HG02852 (cell line): ENCODE results near the gene CDC73.
"Not testable (repeated sequence)": the region's sequence is repeated elsewhere in the genome, so short reads cannot be mapped to it uniquely, and the experiment has no call there.

Experiments
- ATAC-seq: cut with Tn5 transposase; IDR thresholded peaks from one replicate; pipeline ENCODE4 v1.9.1; 2021; ENCODE audit warnings: mild to moderate bottlenecking, moderate library complexity; ENCODE audit not compliant: unreplicated experiment

Gene CDC73

GRCh38 chr1:193113258-193113991 is 8.4 kb upstream of the CDC73 start:
- ATAC-seq = no peak

GRCh38 chr1:193113992-193114332 is 7.9 kb upstream of the CDC73 start:
- ATAC-seq = no peak

- no peak for ATAC-seq
Measured at GRCh38 chr1:193114485-193115095, 7.2 kb upstream of the CDC73 start.

GRCh38 chr1:193115629-193116227 is 6.1 kb upstream of the CDC73 start:
- ATAC-seq = no peak

- ATAC-seq = not testable (repeated sequence)
Measured at GRCh38 chr1:193117167-193117566, 4.7 kb upstream of the CDC73 start.

GRCh38 chr1:193118194-193118593 is 3.6 kb upstream of the CDC73 start:
- no peak for ATAC-seq

- no peak for ATAC-seq
Measured at GRCh38 chr1:193118803-193119730, 2.8 kb upstream of the CDC73 start.

- ATAC-seq = no peak
Measured at GRCh38 chr1:193120604-193121166, 1.1 kb upstream of the CDC73 start.

- ATAC-seq = no peak
Measured at GRCh38 chr1:193123751-193124150, 1.9 kb downstream of the CDC73 start.

GRCh38 chr1:193125369-193125768 is 3.5 kb downstream of the CDC73 start:
- no peak for ATAC-seq

- ATAC-seq = peak; percentile 67
Measured at GRCh38 chr1:193131266-193131860, 9.5 kb downstream of the CDC73 start.

GRCh38 chr1:193140254-193140653 is 18.4 kb downstream of the CDC73 start:
- ATAC-seq = no peak

- ATAC-seq = no peak
Measured at GRCh38 chr1:193141804-193142203, 20.0 kb downstream of the CDC73 start.

GRCh38 chr1:193142409-193142808 is 20.6 kb downstream of the CDC73 start:
- ATAC-seq = no peak

- ATAC-seq = no peak
Measured at GRCh38 chr1:193143285-193143684, 21.5 kb downstream of the CDC73 start.

GRCh38 chr1:193144361-193144938 is 22.6 kb downstream of the CDC73 start:
- ATAC-seq = no peak

- ATAC-seq = no peak
Measured at GRCh38 chr1:193144999-193145398, 23.2 kb downstream of the CDC73 start.

- ATAC-seq = no peak
Measured at GRCh38 chr1:193156117-193156821, 34.4 kb downstream of the CDC73 start.

GRCh38 chr1:193156822-193157142 is 35.0 kb downstream of the CDC73 start:
- no peak for ATAC-seq

- ATAC-seq = no peak
Measured at GRCh38 chr1:193157360-193157759, 35.5 kb downstream of the CDC73 start.
